GM04504 (cell line): ENCODE measurements around the gene FASTKD1.

Experiments used
- DNase-seq: peaks from one replicate; pipeline ENCODE4 v3.0.0-alpha.2; 2012; ENCODE audit warnings: low read depth

FASTKD1 gene

GRCh38 chr2:169507698-169508097 is 66.0 kb downstream of the FASTKD1 start:
- DNase-seq: no peak

- no peak for DNase-seq
These were observed 69.0 kb downstream of the FASTKD1 start for GRCh38 chr2:169504651-169505050.

- no peak for DNase-seq
These were observed 78.2 kb downstream of the FASTKD1 start for GRCh38 chr2:169495310-169495928.

- DNase-seq: no peak
These were observed 80.3 kb downstream of the FASTKD1 start for GRCh38 chr2:169493360-169493759.

GRCh38 chr2:169491378-169491777 is 82.3 kb downstream of the FASTKD1 start:
- DNase-seq: no peak

GRCh38 chr2:169490834-169491233 is 82.8 kb downstream of the FASTKD1 start:
- no peak for DNase-seq

GRCh38 chr2:169486487-169486886 is 87.2 kb downstream of the FASTKD1 start:
- DNase-seq: no peak

- no peak for DNase-seq
These were observed 88.0 kb downstream of the FASTKD1 start for GRCh38 chr2:169485650-169486138.

GRCh38 chr2:169480079-169480465 is 93.6 kb downstream of the FASTKD1 start:
- DNase-seq: no peak
